Type B pancreatic cell (in vitro differentiated cells): ENCODE data around the gene ZNF451. TPM values are rescaled to one million over a fixed set of nuclear protein-coding genes. Genes with fewer than 3 reads are reported as not detected.

Experiments
- DNase-seq: peaks from one replicate; pipeline ENCODE4 v3.0.0; 2021; ENCODE audit warnings: mixed read lengths; ENCODE audit not compliant: unreplicated experiment; ENCODE audit errors: extremely low spot score
- H3K27ac Mint-ChIP-seq: 2 replicates; pipeline ENCODE4 v1.8.0; 2021; ENCODE audit warnings: mild to moderate bottlenecking, mixed read lengths
- H3K27me3 Mint-ChIP-seq: 2 replicates; pipeline ENCODE4 v1.8.0; 2021; ENCODE audit warnings: mixed read lengths
- H3K36me3 Mint-ChIP-seq: 2 replicates; pipeline ENCODE4 v1.8.0; 2021; ENCODE audit warnings: mixed read lengths
- H3K4me1 Mint-ChIP-seq: one replicate; pipeline ENCODE4 v1.8.0; 2021; ENCODE audit warnings: mixed read lengths; ENCODE audit not compliant: unreplicated experiment
- H3K4me3 Mint-ChIP-seq: 2 replicates; pipeline ENCODE4 v1.8.0; 2021; ENCODE audit warnings: mild to moderate bottlenecking, mixed read lengths
- H3K9me3 Mint-ChIP-seq: 2 replicates; pipeline ENCODE4 v1.8.0; 2021; ENCODE audit warnings: mixed read lengths
- CTCF ChIP-seq: fragments of 200-600 bp; sonication (generic); conservative IDR thresholded peaks from 2 replicates; pipeline ENCODE4 v1.5.0; 2021; ENCODE audit warnings: antibody characterized with exemption, mild to moderate bottlenecking
- total RNA-seq: library from RNA; stranded (reverse); gene quantifications from 2 replicates; pipeline ENCODE4 v1.2.1, GENCODE V29; 2021; ENCODE audit warnings: low replicate concordance

Gene ZNF451
- total RNA-seq, 1 donor from 2014 or later = 69.0 TPM

GRCh38 chr6:57198926-57199636 lies 109.1 kb downstream of the ZNF451 start:
- DNase-seq = no peak
- Mint-ChIP-seq H3K36me3 (peaks cover 3% of the 10 kb centered on the region), H3K9me3 (no peaks in the 10 kb centered on the region), H3K4me1 (no peaks in the 10 kb centered on the region), H3K27ac (no peak overlapping the region), H3K4me3 (no peak overlapping the region), H3K27me3 (no peaks in the 10 kb centered on the region)
- no peak for TF ChIP-seq CTCF

GRCh38 chr6:57201718-57202117 lies 111.7 kb downstream of the ZNF451 start:
- H3K4me3 Mint-ChIP-seq = no peak overlapping the region
- no peak for DNase-seq
- H3K9me3 Mint-ChIP-seq = no peaks in the 10 kb centered on the region
- peaks cover 12% of the 10 kb centered on the region for H3K4me1 Mint-ChIP-seq
- H3K27me3 Mint-ChIP-seq = no peaks in the 10 kb centered on the region
- H3K36me3 Mint-ChIP-seq = peaks cover 13% of the 10 kb centered on the region
- no peak for TF ChIP-seq CTCF
- H3K27ac Mint-ChIP-seq = no peak overlapping the region

GRCh38 chr6:57205550-57206328 lies 115.8 kb downstream of the ZNF451 start:
- Mint-ChIP-seq H3K27me3 (no peaks in the 10 kb centered on the region), H3K4me3 (no peak overlapping the region), H3K9me3 (no peaks in the 10 kb centered on the region), H3K4me1 (peaks cover 12% of the 10 kb centered on the region), H3K27ac (no peak overlapping the region), H3K36me3 (peaks cover 21% of the 10 kb centered on the region)
- no peak for TF ChIP-seq CTCF
- no peak for DNase-seq

DNA sequence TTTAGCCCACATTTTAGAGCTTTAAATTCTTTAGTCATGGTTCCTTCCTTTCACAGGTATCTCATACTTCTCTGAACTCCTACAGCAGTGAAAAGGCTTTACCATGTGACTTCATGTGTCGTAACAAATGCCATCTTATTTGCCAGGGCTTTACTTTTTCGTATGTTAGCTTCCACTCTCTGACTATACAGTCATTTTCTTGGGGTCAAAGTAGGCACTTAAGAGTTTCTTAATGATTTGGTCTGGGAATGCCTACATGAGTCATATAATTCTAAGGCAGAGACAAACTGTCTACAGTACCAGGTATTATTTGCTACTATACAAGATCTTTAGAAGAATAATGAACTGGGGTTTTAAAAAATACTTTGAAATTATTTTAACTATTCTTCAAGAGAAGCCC lies 117.2 kb downstream of the ZNF451 start:
- Mint-ChIP-seq H3K27me3 (no peaks in the 10 kb centered on the region), H3K4me1 (peaks cover 19% of the 10 kb centered on the region), H3K9me3 (no peaks in the 10 kb centered on the region), H3K27ac (no peak overlapping the region), H3K4me3 (no peak overlapping the region), H3K36me3 (peaks cover 18% of the 10 kb centered on the region)
- no peak for TF ChIP-seq CTCF
- no peak for DNase-seq

- no peak for TF ChIP-seq CTCF
- Mint-ChIP-seq H3K27me3 (no peaks in the 10 kb centered on the region), H3K4me3 (no peak overlapping the region), H3K36me3 (peaks cover 18% of the 10 kb centered on the region), H3K27ac (no peak overlapping the region), H3K4me1 (peaks cover 21% of the 10 kb centered on the region), H3K9me3 (no peaks in the 10 kb centered on the region)
- no peak for DNase-seq
These were observed 117.9 kb downstream of the ZNF451 start for GRCh38 chr6:57207872-57208271.
